Loucy (cell line): Measurements from ENCODE around the gene SNX24.

Source experiments
- H2AFZ ChIP-seq: fragments of 200-600 bp; sonication (generic); 2 replicates; pipeline ENCODE4 v1.6.0; 2016; ENCODE audit warnings: antibody characterized with exemption, mild to moderate bottlenecking, low read length, moderate library complexity
- H3F3A ChIP-seq: fragments of 200-600 bp; 2 replicates; pipeline ENCODE4 v1.6.0; 2016; ENCODE audit warnings: antibody characterized with exemption, low read depth, mild to moderate bottlenecking
- H3K27me3 ChIP-seq: fragments of 200-600 bp; sonication (generic); 2 replicates; pipeline ENCODE4 v1.6.1; 2014; ENCODE audit warnings: low read length, mild to moderate bottlenecking; ENCODE audit not compliant: insufficient read depth, poor library complexity, severe bottlenecking
- H3K36me3 ChIP-seq: fragments of 200-600 bp; sonication (generic); 2 replicates; pipeline ENCODE4 v1.6.1; 2016; ENCODE audit warnings: low read length; ENCODE audit not compliant: insufficient read depth
- H3K4me1 ChIP-seq: fragments of 200-600 bp; sonication (generic); 2 replicates; pipeline ENCODE4 v1.5.1; 2014; ENCODE audit warnings: low read length, mild to moderate bottlenecking; ENCODE audit not compliant: insufficient read depth, poor library complexity, severe bottlenecking
- H3K4me2 ChIP-seq: fragments of 200-600 bp; sonication (generic); 2 replicates; pipeline ENCODE4 v1.6.0; 2014; ENCODE audit warnings: antibody characterized with exemption, low read length, low read depth, mild to moderate bottlenecking; ENCODE audit not compliant: poor library complexity, severe bottlenecking
- H3K4me3 ChIP-seq: fragments of 200-600 bp; sonication (generic); 2 replicates; pipeline ENCODE4 v1.5.1; 2014; ENCODE audit warnings: low read length, mild to moderate bottlenecking, mixed read lengths; ENCODE audit not compliant: poor library complexity, severe bottlenecking
- H3K79me2 ChIP-seq: fragments of 200-600 bp; sonication (generic); 2 replicates; pipeline ENCODE4 v1.6.1; 2014; ENCODE audit warnings: low read length; ENCODE audit not compliant: insufficient read depth
- H3K9ac ChIP-seq: fragments of 200-600 bp; sonication (generic); 2 replicates; pipeline ENCODE4 v1.6.0; 2014; ENCODE audit warnings: mild to moderate bottlenecking, low read depth, low read length, moderate library complexity; ENCODE audit not compliant: poor library complexity, severe bottlenecking
- H3K9me2 ChIP-seq: fragments of 200-600 bp; sonication (generic); replicated peaks from 2 replicates; pipeline ENCODE4 v1.6.1; 2016; ENCODE audit warnings: low read depth, low read length, mixed read lengths
- H3K9me3 ChIP-seq: fragments of 200-600 bp; sonication (generic); 2 replicates; pipeline ENCODE4 v1.6.1; 2014; ENCODE audit warnings: mild to moderate bottlenecking, antibody characterized with exemption, low read length, low read depth; ENCODE audit not compliant: insufficient read depth
- H4K20me1 ChIP-seq: fragments of 200-600 bp; sonication (generic); 2 replicates; pipeline ENCODE4 v1.6.0; 2014; ENCODE audit warnings: antibody characterized with exemption, low read length, mild to moderate bottlenecking; ENCODE audit not compliant: insufficient read depth, poor library complexity, severe bottlenecking
- CTCF ChIP-seq: fragments of 200-600 bp; sonication (generic); conservative IDR thresholded peaks from 2 replicates; pipeline ENCODE4 v1.5.1; 2014; ENCODE audit warnings: mild to moderate bottlenecking, antibody characterized with exemption, low read length
- EZH2phosphoT487 ChIP-seq: fragments of 200-600 bp; IDR thresholded peaks from 2 replicates; pipeline ENCODE4 v1.6.1; 2018; ENCODE audit warnings: antibody characterized with exemption, mild to moderate bottlenecking, moderate library complexity, borderline replicate concordance

The SNX24 gene

GRCh38 chr5:122996091-122996490, 150.7 kb downstream of the SNX24 start:
- no peak overlapping the region for H3K4me2 ChIP-seq
- no peaks in the 10 kb centered on the region for H3K4me1 ChIP-seq
- no peak overlapping the region for H2AFZ ChIP-seq
- H3F3A ChIP-seq: no peaks in the 10 kb centered on the region
- H3K27me3 ChIP-seq: no peaks in the 10 kb centered on the region
- H3K9ac ChIP-seq: no peak overlapping the region
- H4K20me1 ChIP-seq: no peaks in the 10 kb centered on the region
- H3K79me2 ChIP-seq: no peaks in the 10 kb centered on the region
- H3K9me3 ChIP-seq: no peaks in the 10 kb centered on the region
- no peaks in the 10 kb centered on the region for H3K36me3 ChIP-seq
- no peak overlapping the region for H3K4me3 ChIP-seq
- TF ChIP-seq CTCF: no peak
- TF ChIP-seq EZH2phosphoT487: no peak
- H3K9me2 ChIP-seq: no peaks in the 10 kb centered on the region

GRCh38 chr5:122997294-122997693, 151.9 kb downstream of the SNX24 start:
- no peaks in the 10 kb centered on the region for H4K20me1 ChIP-seq
- no peaks in the 10 kb centered on the region for H3K79me2 ChIP-seq
- H3K9me2 ChIP-seq: no peaks in the 10 kb centered on the region
- H3K4me1 ChIP-seq: no peaks in the 10 kb centered on the region
- no peak overlapping the region for H3K9ac ChIP-seq
- no peaks in the 10 kb centered on the region for H3K27me3 ChIP-seq
- no peak for TF ChIP-seq EZH2phosphoT487
- TF ChIP-seq CTCF: no peak
- no peak overlapping the region for H2AFZ ChIP-seq
- H3K4me2 ChIP-seq: no peak overlapping the region
- no peaks in the 10 kb centered on the region for H3F3A ChIP-seq
- no peaks in the 10 kb centered on the region for H3K36me3 ChIP-seq
- H3K4me3 ChIP-seq: no peak overlapping the region
- no peaks in the 10 kb centered on the region for H3K9me3 ChIP-seq

- Histone ChIP-seq H3K36me3 (no peaks in the 10 kb centered on the region), H3K4me1 (no peaks in the 10 kb centered on the region), H2AFZ (no peak overlapping the region), H3K4me2 (no peak overlapping the region), H3K27me3 (no peaks in the 10 kb centered on the region), H3K9ac (no peak overlapping the region), H4K20me1 (no peaks in the 10 kb centered on the region), H3K4me3 (no peak overlapping the region), H3K9me3 (no peaks in the 10 kb centered on the region), H3F3A (no peaks in the 10 kb centered on the region), H3K9me2 (no peaks in the 10 kb centered on the region), H3K79me2 (no peaks in the 10 kb centered on the region)
- TF ChIP-seq CTCF (0 out of 2 replicates have a peak, but pooled peaks have one; percentile 17), EZH2phosphoT487 (no peak)
Observed at GRCh38 chr5:122999947-123000563, 154.6 kb downstream of the SNX24 start.
